Stimulated activated CD4-positive, alpha-beta T cell treated with anti-CD3 and anti-CD28 coated beads, Interleukin-1b, Interleukin-23, amount 100 ng/mL, for 1 hour (primary cell): Measurements from ENCODE around the gene UNC119B.
"Not testable (repeated sequence)": the region's sequence is repeated elsewhere in the genome, so short reads cannot be mapped to it uniquely, and the experiment has no call there.

Experiments used
- DNase-seq, 2 donors: peaks; one replicate each; pipeline ENCODE4 v3.0.0-alpha.2; 2020; ENCODE audit warnings: low read depth in 2 of 2

UNC119B gene

DNA sequence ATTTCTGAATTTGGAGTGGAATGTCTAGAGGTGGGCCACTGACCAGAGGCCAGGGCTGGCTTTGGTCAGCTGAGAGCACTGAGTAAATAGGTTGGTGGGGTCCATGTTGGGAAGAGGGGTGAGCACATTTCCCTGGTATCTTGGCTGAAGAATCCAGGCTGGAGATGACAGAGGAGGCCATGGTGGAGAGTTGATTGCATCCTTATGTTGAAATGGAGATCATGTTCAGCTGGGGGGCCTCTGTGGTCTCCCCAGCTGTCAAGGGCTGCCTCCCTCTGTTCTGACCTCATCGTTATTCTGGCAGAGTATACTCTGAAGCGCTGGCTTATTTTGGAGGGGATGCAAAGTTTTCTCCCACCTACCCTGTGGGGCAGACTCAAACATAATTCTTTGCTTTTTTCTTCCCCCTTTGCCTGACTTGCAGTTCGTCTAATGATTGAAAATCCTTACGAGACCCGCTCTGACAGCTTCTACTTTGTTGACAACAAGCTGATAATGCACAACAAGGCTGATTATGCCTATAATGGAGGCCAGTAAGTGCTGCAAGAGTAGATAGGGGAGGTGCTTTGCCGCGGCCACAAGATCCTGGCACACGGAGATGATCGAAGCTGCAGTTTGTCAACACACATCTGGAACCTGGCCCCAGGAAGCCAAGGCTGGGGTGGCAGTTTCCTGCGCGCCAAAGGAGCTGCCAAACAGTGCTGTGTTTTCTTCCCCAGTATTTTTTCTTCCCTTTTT lies 9.4 kb downstream of the UNC119B start:
- no peak for DNase-seq

- DNase-seq: no peak
Measured at GRCh38 chr12:120720234-120720986, 10.2 kb downstream of the UNC119B start.

DNA sequence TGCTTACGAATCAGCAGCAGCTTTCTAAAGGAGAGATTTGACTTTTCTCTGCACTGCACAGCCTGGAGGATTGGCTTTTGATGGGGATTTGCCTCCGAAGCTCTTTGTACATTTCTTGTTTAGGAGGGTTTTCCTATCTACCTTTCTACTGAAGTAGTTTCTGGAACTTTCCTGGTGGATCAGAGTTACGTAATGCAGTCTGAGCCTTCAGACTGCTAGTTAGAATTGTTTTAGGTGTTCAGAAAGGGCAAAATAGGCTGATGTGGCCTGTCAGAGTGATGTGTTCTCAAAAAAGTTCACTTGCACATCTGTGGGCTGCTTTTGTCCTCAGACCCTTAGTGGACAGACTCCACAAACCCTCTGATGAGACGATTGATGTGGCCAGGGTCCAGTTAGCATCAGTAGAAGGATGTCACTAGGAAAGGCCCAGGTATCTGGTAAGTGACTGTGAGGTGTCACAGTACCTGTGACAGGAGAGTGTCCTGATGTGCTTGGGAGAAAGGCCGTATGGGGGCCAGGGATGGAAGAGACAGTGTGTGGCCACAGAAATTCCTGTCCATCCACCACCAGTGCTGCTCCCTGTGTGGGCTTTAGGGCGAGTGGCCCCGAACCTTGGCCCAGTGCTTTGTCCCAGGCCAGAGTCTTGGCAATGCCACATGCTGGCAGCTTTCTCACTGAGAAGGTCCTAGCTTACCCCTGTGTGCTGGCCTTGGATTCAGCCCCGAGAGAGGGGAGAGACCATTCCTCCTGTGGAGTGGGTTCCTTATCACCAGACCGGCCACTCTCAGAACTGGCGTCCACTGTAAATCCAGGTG lies 10.9 kb downstream of the UNC119B start:
- no peak for DNase-seq

DNA sequence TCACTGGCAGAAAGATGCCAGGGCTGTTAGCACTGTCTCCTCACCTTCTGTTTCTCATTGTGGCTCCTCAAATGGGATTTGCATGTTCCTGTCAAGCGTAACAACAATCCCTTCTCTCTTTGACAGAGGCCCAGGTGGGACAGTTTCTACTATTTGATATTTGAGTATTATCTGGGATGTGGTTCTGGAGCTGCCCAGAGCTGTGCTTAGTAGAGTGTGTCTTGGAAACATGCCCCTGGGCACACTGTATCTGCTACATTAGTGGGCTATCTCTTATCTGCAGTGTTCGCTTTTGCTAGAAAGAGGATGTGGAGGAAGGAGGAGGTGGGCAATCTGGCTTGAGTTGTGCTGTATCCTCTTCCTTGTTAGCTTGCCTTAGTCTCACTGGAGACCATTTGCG lies 11.6 kb downstream of the UNC119B start:
- DNase-seq: no peak

GRCh38 chr12:120722784-120723183 lies 12.5 kb downstream of the UNC119B start:
- no peak for DNase-seq

GRCh38 chr12:120724720-120725119 lies 14.5 kb downstream of the UNC119B start:
- no peak for DNase-seq

DNA sequence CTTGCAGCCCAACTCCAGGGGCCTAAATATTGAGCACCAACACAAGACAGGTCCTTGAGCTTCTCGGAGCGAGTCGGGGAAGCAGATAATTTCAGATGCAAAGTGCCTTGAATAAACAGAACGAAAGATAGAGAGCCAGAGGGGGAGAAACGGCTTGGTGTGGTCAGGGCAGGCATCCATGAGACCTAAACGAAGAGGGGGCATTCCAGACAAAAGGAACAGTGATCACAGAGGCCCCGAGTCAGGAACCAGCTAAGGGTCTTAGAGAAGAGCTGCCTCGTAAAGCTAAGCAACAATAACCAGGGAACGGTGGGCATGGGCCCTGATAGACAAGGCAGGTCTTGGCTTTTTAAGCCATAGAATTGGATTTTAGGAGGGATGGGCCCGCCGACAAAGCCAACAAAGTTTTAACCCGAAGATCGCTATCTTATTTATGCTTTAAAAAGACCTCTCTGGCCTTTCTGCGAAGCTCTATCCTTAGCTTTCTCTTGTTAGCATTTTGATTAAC lies 14.9 kb downstream of the UNC119B start:
- DNase-seq: no peak

GRCh38 chr12:120725659-120726509 lies 15.6 kb downstream of the UNC119B start, which contains the start of gene ACADS:
Gene ACADS, plus strand, starts transcription at chr12:120725826. Its CDS starts 60 bp downstream, at chr12:120725886.
- peak; percentile 70 to 84 for DNase-seq

GRCh38 chr12:120726510-120726793 lies 16.2 kb downstream of the UNC119B start:
- no peak for DNase-seq

GRCh38 chr12:120726961-120727360 lies 16.7 kb downstream of the UNC119B start:
- no peak for DNase-seq

- not testable (repeated sequence) for DNase-seq
Measured at GRCh38 chr12:120732198-120732597, 21.9 kb downstream of the UNC119B start.

DNA sequence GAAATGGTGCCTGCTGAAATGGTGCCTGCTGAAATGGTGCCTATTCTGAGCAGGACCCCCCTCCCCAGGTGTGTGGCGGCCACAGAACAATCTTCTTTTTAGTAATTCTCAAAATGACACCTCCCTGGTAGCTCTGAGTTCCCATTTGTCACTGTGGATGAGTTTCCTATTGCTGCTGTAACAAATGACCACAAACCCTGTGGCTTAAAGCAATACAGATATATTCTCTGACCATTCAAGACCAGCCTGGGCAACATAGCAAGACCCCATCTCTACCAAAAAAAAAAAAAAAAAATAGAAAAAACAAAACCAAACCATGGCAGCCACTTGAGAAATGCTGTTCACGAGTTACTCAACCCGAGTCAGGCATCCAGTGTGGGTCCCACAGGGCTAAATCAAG lies 23.3 kb downstream of the UNC119B start:
- DNase-seq: no peak

GRCh38 chr12:120734210-120734609 lies 24.0 kb downstream of the UNC119B start:
- DNase-seq: no peak

GRCh38 chr12:120735181-120735580 lies 24.9 kb downstream of the UNC119B start:
- no peak for DNase-seq

DNA sequence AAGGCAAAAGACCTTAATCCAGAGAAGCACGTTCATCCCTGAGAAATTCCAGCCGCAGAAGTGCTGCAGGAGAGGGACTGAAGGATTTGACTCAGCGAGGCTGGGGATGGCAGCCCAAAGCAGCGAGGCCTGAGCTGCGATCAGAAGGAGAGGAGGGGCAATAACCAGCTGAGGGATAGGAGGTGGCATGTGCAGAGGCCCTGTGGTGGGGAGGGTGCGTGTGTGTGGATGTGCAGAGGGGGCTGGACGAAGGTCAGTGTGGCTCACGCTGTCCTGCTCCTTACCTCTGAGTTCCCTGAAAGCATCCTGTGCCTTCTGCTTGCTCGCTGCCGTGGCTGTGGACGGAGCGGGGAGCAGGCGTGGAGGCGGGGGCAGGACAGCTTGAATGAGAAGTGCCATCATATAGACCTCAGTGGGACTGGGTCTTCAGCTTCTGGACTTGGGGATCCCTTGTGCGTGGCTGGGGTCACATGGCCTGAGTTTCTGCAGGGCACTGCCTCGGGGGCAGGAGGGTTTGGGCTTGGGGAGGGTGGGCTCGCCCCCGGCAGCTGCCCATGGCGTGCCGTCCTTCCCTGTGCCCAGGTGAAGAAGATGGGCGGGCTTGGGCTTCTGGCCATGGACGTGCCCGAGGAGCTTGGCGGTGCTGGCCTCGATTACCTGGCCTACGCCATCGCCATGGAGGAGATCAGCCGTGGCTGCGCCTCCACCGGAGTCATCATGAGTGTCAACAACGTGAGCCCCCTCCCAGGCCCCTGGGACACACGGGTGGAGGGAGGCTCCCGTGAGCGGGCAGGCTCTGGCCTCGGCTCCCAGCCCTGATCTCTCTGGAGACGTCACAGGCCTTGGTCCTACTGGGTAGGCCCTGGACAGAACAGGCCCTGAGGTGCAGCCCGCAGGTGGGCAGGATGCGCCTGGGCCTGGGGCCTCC lies 26.4 kb downstream of the UNC119B start:
- no peak for DNase-seq

GRCh38 chr12:120737557-120738251 lies 27.4 kb downstream of the UNC119B start:
- no peak for DNase-seq

GRCh38 chr12:120738252-120739030 lies 28.2 kb downstream of the UNC119B start:
- DNase-seq: no peak

DNA sequence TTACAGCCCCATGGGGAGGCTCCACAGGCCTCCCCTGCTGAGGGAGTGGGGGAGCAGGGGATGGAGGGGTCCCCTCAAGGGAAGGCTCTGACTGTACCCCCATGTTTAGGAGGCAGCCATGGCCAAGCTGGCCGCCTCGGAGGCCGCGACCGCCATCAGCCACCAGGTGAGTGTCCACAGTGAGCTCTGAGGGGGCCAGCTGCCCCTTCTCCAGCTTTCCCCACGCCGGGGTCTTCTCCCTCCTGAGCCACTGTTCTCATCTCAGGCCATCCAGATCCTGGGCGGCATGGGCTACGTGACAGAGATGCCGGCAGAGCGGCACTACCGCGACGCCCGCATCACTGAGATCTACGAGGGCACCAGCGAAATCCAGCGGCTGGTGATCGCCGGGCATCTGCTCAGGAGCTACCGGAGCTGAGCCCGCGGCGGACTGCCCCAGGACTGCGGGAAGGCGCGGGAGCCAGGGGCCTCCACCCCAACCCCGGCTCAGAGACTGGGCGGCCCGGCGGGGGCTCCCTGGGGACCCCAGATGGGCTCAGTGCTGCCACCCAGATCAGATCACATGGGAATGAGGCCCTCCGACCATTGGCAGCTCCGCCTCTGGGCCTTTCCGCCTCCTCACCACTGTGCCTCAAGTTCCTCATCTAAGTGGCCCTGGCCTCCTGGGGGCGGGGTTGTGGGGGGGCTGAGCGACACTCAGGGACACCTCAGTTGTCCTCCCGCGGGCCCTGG lies 28.9 kb downstream of the UNC119B start:
- DNase-seq: no peak
